ENCODE results near the gene MYOCOS. TPM values are rescaled to one million over a fixed set of nuclear protein-coding genes. Genes with fewer than 3 reads are reported as not detected.

Gene MYOCOS
- total and polyA plus RNA-seq, 2 of the 4 experiments (the other 2 are of a cell fraction), result not detected

DNA sequence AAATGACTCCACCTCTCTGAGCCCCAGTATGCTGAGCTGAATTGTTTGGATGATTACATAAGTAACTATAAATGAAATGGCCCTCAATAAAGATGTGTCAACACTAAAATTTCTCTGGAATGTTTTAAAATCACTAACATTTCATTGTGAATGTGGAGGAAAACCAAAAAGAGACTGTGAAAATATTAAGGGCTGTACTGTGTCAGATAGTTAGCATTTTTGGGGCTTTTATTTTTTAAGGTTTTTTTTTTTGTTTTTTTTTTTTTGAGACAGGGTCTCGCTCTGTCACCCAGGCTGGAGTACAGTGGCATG lies 24.2 kb downstream of the MYOCOS start (continued):
- no peak for TF ChIP-seq NFE2L2 (IDR thresholded peaks at IDR 0.05; ENCODE audit: low read depth, low read length)
- TF ChIP-seq RFX5 (IDR thresholded peaks at IDR 0.05; ENCODE audit: low read depth, low read length), result no peak
- TF ChIP-seq CEBPB (IDR thresholded peaks at IDR 0.05; ENCODE audit: low read depth, low read length), result no peak

DNA sequence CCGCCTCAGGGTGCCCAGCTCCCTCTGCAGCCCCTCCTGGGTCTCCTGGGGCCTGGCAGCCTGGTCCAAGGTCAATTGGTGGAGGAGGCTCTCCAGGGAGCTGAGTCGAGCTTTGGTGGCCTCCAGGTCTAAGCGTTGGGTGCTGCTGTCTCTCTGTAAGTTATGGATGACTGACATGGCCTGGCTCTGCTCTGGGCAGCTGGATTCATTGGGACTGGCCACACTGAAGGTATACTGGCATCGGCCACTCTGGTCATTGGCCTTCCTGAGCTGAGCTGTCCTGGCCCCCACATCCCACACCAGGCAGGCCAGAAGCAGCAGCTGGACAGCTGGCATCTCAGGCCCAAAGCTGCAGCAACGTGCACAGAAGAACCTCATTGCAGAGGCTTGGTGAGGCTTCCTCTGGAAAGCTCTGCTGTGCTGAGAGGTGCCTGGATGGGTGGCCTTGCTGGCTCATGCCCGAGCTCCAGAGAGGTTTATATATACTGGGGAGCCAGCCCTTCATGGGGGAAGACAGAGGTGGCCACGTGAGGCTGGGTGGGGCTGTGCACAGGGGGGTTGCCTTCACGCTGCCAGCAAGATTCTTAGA lies 30.3 kb downstream of the MYOCOS start, which contains the start of gene MYOC:
TSS of gene MYOC (minus strand) at position 455 of the 589 bp plus-strand sequence. CDS start at position 378, 77 bp downstream.
- ATAC-seq (ENCODE audit: low read depth) (no peak), DNase-seq (no peak)
- no peak within 1 kb of the TSS for H2BK120ac ChIP-seq (ENCODE audit: low read depth, low read length)
- no peaks in the 10 kb centered on the region for H4K20me1 ChIP-seq (ENCODE audit: insufficient read depth, low read length)
- POLR2A ChIA-PET (ENCODE audit: unreplicated experiment), result no interaction called here
- H3K14ac ChIP-seq (replicated peaks; ENCODE audit: low read depth, low read length), result no peak within 1 kb of the TSS
- no peak within 1 kb of the TSS for H3K56ac ChIP-seq (ENCODE audit: extremely low read depth, insufficient read depth, low read length)
- TF ChIP-seq MXI1 (IDR thresholded peaks at IDR 0.05; ENCODE audit: borderline replicate concordance, low read depth, low read length) (no peak), RAD21 (IDR thresholded peaks at IDR 0.05; ENCODE audit: low read length) (no peak), MAFK (IDR thresholded peaks at IDR 0.05; ENCODE audit: low read depth, low read length) (no peak), POLR2A (IDR thresholded peaks at IDR 0.05; ENCODE audit: low read depth, low read length) (no peak)
- no peak within 1 kb of the TSS for H3K23ac ChIP-seq (ENCODE audit: low read depth, low read length)
- no peak within 1 kb of the TSS for H2AFZ ChIP-seq (replicated peaks; ENCODE audit: low read length, poor library complexity)
- H3K4ac ChIP-seq (ENCODE audit: low read depth, low read length), result no peak within 1 kb of the TSS
- no peak within 1 kb of the TSS for H2BK15ac ChIP-seq (ENCODE audit: low read depth, low read length)
- no peak within 1 kb of the TSS for H4K8ac ChIP-seq (ENCODE audit: low read depth in 2 of 2, low read length in 2 of 2)
- peaks cover 4% of the 10 kb centered on the region for H3K27me3 ChIP-seq (ENCODE audit: control insufficient read depth, insufficient read depth, low read length)
- in situ Hi-C loops (cut with MboI; ENCODE audit: low sequenced_read_pairs), result no loop called here
- H2AK9ac ChIP-seq (replicated peaks; ENCODE audit: low read depth, low read length, poor library complexity), result no peak within 1 kb of the TSS
- dilution Hi-C loops (cut with HindIII; ENCODE audit: low sequenced_read_pairs, unreplicated experiment), result no loop called here
- H3K36me3 ChIP-seq (ENCODE audit: control insufficient read depth, insufficient read depth, low read length), result no peaks in the 10 kb centered on the region
- no peak within 1 kb of the TSS for H4K5ac ChIP-seq (ENCODE audit: low read depth, low read length)
- no peak within 1 kb of the TSS for H3K4me2 ChIP-seq (ENCODE audit: low read depth, low read length)
- H2BK20ac ChIP-seq (ENCODE audit: low read depth, low read length), result no peak within 1 kb of the TSS
- no peaks in the 10 kb centered on the region for H3K79me1 ChIP-seq (ENCODE audit: low read depth in 1 of 2, low read length in 2 of 2)
- H3K9me1 ChIP-seq (ENCODE audit: insufficient read depth, low read length), result peaks cover 7% of the 10 kb centered on the region; the same call in 1 of the 2 replicates
- WGBS, 2 experiments (ENCODE audit: extremely low coverage in 2 of 2, insufficient read length in 1 of 2), result 54% methylated on average over 3 of the region's 8 CpGs; no CpG with 5 or more reads in 1 of the 2 experiments
- CTCF ChIA-PET, result no interaction called here
- BruUV-seq (replicated peaks), result no TSS peak
- no peak within 1 kb of the TSS for H3K9ac ChIP-seq (ENCODE audit: low read depth, low read length)
- peaks cover 8% of the 10 kb centered on the region for H3K4me1 ChIP-seq (ENCODE audit: control insufficient read depth, insufficient read depth, low read length)
- no peak within 1 kb of the TSS for H2AK5ac ChIP-seq (ENCODE audit: low read depth, low read length)
- H2BK5ac ChIP-seq (ENCODE audit: low read depth, low read length, poor library complexity, severe bottlenecking), result no peak within 1 kb of the TSS
- H3K18ac ChIP-seq (ENCODE audit: low read depth, low read length), result no peak within 1 kb of the TSS
- no peak within 1 kb of the TSS for H3K27ac ChIP-seq (ENCODE audit: insufficient read depth, low read length)
- no peaks in the 10 kb centered on the region for H3K9me3 ChIP-seq (ENCODE audit: control insufficient read depth, insufficient read depth, low read length)
- H3K4me3 ChIP-seq (ENCODE audit: insufficient read depth, low read depth, low read length), result no peak within 1 kb of the TSS
- no peak within 1 kb of the TSS for H4K91ac ChIP-seq (ENCODE audit: insufficient read depth, low read depth, low read length)
- intact Hi-C loops (cut with micrococcal nuclease), result no loop called here

Data from IMR-90 (cell line).